AG04450 (cell line): ENCODE data around the gene IGSF6. TPM values are rescaled to one million over a fixed set of nuclear protein-coding genes. Genes with fewer than 3 reads are reported as not detected.

Experiments used
- CTCF ChIA-PET: fragments of 300-600, 350-600 bp; formaldehyde crosslinking; extraction: SDS; loops from one replicate; lab custom pipeline; 2022; ENCODE audit warnings: antibody characterized with exemption, inconsistent platforms; lab: Charles Lee
- POLR2A ChIA-PET: fragments of 350-600 bp; formaldehyde crosslinking; extraction: SDS; loops from one replicate; lab custom pipeline; 2021; ENCODE audit warnings: antibody characterized with exemption, inconsistent platforms; lab: Yijun Ruan, JAX
- DNase-seq: peaks from one replicate; pipeline ENCODE4 v3.0.0-alpha.2; 2011; ENCODE audit warnings: low read depth, low spot score
- H3K27ac ChIP-seq: one replicate; pipeline ENCODE4 v1.5.1; 2012; ENCODE audit warnings: low read depth, low read length, control low read depth
- H3K27me3 ChIP-seq: one replicate; pipeline ENCODE4 v1.6.0; 2012; ENCODE audit warnings: low read length; ENCODE audit not compliant: control insufficient read depth, insufficient read depth
- H3K4me3 ChIP-seq: 2 replicates; pipeline ENCODE4 v1.5.1; 2011; ENCODE audit warnings: mild to moderate bottlenecking, low read depth, low read length, control low read depth
- H3K9me3 ChIP-seq: 2 replicates; pipeline ENCODE4 v1.5.1; 2012; ENCODE audit warnings: low read length; ENCODE audit not compliant: control insufficient read depth, insufficient read depth
- CTCF ChIP-seq: IDR thresholded peaks from 2 replicates; pipeline ENCODE4 v1.5.1; 2011; ENCODE audit warnings: low read depth, low read length, control low read depth, inconsistent platforms
- polyA plus RNA-seq: library from polyadenylated mRNA; depleted of rRNA; stranded (reverse); fragments of >200 nt; gene quantifications from 2 replicates; pipeline ENCODE4 v1.2.3, GENCODE V29; 2011

IGSF6 gene
- polyA plus RNA-seq, 1 experiment = not detected

DNA sequence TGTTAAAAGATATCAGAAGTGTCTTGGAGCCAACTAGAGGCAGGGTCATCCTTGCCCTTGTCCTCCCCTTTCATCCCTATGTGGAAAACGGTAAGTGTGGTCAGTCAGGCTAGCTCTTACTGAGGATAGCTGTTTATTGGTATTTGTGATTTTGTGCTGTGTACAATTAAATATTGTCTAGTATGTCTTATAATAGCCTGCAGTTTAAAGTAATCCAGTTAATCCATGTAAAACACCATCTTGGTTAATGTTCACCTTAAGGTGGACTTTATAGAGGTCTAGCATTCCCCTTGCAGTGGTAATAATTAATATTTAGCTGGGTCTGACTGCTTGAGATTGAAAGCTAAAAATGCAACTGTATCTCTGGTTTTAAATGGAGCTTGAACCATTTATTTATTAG is 27.4 kb downstream of the IGSF6 start:
- H3K4me3 ChIP-seq = no peak overlapping the region
- POLR2A ChIA-PET = no interaction called here
- H3K27ac ChIP-seq = no peak overlapping the region
- no peak for DNase-seq
- H3K9me3 ChIP-seq = peaks cover 2% of the 10 kb centered on the region
- no peak for TF ChIP-seq CTCF
- CTCF ChIA-PET = interaction anchor here (2.5 kb wide), 1 partner anchor 32 kb away, joined by 11 read pairs; no protein-coding TSS in a partner anchor
- no peaks in the 10 kb centered on the region for H3K27me3 ChIP-seq

DNA sequence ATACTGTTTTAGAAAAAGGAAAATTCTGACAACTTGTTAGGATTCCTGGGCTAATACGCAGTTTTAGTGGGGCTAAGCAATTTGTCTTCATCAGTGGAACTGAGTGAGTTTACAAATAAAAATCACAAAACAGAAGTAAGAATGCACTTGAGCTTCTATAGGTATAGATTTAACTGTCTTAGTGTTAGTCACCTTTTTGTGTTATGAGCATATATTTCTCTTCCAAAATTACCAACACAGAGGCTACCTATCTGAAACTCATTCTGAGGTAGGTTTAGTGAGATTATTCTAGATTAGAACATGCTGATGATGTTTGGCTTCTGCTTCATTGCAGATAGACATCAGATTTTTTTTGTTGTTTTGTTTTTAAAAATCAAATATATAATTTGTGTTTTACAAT is 29.9 kb downstream of the IGSF6 start:
- POLR2A ChIA-PET = interaction anchor here (0.6 kb wide), 1 partner anchor 30 kb away, joined by 10 read pairs; no protein-coding TSS in a partner anchor

GRCh38 chr16:21620592-21620991 is 31.8 kb downstream of the IGSF6 start:
- TF ChIP-seq CTCF = no peak
- Histone ChIP-seq H3K9me3 (no peaks in the 10 kb centered on the region), H3K4me3 (no peak overlapping the region), H3K27ac (no peak overlapping the region), H3K27me3 (no peaks in the 10 kb centered on the region)
- DNase-seq = no peak
- CTCF ChIA-PET = interaction anchor here (0.5 to 4.4 kb wide), 3 partner anchors 22 to 347 kb away, joined by 3 to 28 read pairs (median 3); no protein-coding TSS in a partner anchor
- POLR2A ChIA-PET = interaction anchor here (1.0 kb wide), 1 partner anchor 100 kb away, joined by 3 read pairs; no protein-coding TSS in a partner anchor

More for the DNA sequence above, 29.9 kb downstream of the IGSF6 start:
- no peaks in the 10 kb centered on the region for H3K9me3 ChIP-seq
- TF ChIP-seq CTCF = no peak
- CTCF ChIA-PET = interaction anchor here (0.6 to 4.4 kb wide), 2 partner anchors 35 to 64 kb away, joined by 7 to 28 read pairs; no protein-coding TSS in a partner anchor
- H3K27ac ChIP-seq = no peak overlapping the region
- H3K4me3 ChIP-seq = no peak overlapping the region
- DNase-seq = no peak
- no peaks in the 10 kb centered on the region for H3K27me3 ChIP-seq

DNA sequence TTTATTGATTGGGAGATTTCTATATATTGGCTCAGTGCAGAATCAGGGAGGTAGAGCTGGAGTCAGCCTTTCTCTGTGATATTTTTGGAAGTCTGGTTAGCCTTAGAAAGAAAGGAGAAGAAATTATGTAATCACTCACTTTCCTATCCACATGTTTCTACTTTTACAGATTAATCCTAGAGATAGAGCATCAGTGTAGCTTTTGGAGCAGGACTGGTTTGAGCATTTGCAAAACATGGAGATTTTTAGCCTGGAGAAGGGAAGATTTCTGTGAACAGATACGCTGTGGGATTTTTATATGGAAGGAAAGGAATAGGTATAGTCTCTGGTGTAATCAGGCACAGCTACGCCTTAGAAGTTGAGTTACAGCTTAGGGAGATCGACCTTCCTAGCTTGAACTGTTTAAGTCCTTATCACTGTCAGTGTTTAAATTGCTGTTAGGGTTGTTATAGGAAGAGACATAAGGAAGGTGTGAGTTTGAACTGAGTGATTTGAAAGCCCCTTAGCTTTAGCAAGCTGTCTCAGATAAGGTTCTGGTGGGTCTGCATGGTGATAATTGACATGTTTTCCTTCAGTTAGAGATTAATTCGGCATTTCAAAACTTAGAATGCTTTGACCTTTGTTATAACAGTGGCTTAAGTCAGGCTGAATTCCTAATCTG is 32.5 kb downstream of the IGSF6 start:
- Histone ChIP-seq H3K27me3 (no peaks in the 10 kb centered on the region), H3K27ac (no peak overlapping the region), H3K4me3 (no peak overlapping the region), H3K9me3 (no peaks in the 10 kb centered on the region)
- ChIA-PET CTCF (interaction anchor here (0.5 to 4.4 kb wide), 3 partner anchors 22 to 348 kb away, joined by 3 to 28 read pairs (median 3); no protein-coding TSS in a partner anchor), POLR2A (no interaction called here)
- no peak for TF ChIP-seq CTCF
- no peak for DNase-seq

DNA sequence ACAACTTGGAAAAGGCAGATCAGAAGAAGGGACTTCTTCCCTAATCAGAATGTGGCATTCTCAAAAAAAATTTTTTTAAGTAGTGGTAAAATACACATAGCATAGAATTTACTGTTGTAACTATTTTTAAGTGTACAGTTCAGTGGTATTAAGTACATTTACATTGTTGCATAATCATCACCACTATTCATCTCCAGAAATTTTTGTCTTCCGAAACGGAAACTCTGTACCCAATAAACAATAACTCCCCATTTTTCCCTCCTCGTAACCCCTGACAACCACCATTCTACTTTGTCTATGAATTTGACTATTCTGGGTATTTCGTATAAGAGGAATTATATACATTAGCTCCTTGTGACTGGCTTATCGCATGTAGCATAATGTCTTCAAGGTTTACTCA is 34.1 kb downstream of the IGSF6 start:
- CTCF ChIA-PET = interaction anchor here (0.6 kb wide), 1 partner anchor 35 kb away, joined by 3 read pairs; no protein-coding TSS in a partner anchor
- no peak for TF ChIP-seq CTCF
- POLR2A ChIA-PET = no interaction called here
- DNase-seq = no peak
- no peak overlapping the region for H3K27ac ChIP-seq
- no peaks in the 10 kb centered on the region for H3K9me3 ChIP-seq
- no peak overlapping the region for H3K4me3 ChIP-seq
- H3K27me3 ChIP-seq = no peaks in the 10 kb centered on the region
